Caco-2 (cell line): ENCODE measurements around the gene SCTR. TPM values are rescaled to one million over a fixed set of nuclear protein-coding genes. Genes with fewer than 3 reads are reported as not detected.

Experiments
- BruUV-seq: library from RNA; stranded (reverse); fragments of 400-500 nt; replicated peaks from 2 replicates; lab custom pipeline; 2021; lab: Mats Ljungman, UMichigan
- CTCF ChIA-PET: fragments of 300-600 bp; sonication (Branson Sonifier 250); formaldehyde crosslinking; loops from one replicate; lab custom pipeline; 2022; ENCODE audit warnings: antibody characterized with exemption; lab: Charles Lee
- POLR2A ChIA-PET: fragments of 300-600 bp; sonication (Branson Sonifier 250); formaldehyde crosslinking; loops from one replicate; lab custom pipeline; 2022; ENCODE audit warnings: antibody characterized with exemption; lab: Charles Lee
- DNase-seq, 2 experiments: peaks; one replicate each; pipeline versions ENCODE4 v3.0.0 to v3.0.0-alpha.2; 2020 to 2022
- H3K27me3 ChIP-seq: replicated peaks from 2 replicates; pipeline ENCODE4 v1.6.0; 2011; ENCODE audit warnings: low read length; ENCODE audit not compliant: control insufficient read depth, insufficient read depth
- H3K36me3 ChIP-seq: 2 replicates; pipeline ENCODE4 v1.5.1; 2011; ENCODE audit warnings: low read length; ENCODE audit not compliant: control insufficient read depth, insufficient read depth
- H3K4me1 ChIP-seq: fragments of 250-450 bp; sonication (Bioruptor Pico); 2 replicates; pipeline ENCODE4 v1.5.1; 2020; ENCODE audit warnings: mild to moderate bottlenecking
- H3K4me3 ChIP-seq: 2 replicates; pipeline ENCODE4 v1.5.1; 2011; ENCODE audit warnings: low read depth, mild to moderate bottlenecking, control low read depth, low read length
- H3K9me3 ChIP-seq: fragments of 250-450 bp; sonication (Bioruptor Pico); 2 replicates; pipeline ENCODE4 v1.5.1; 2020; ENCODE audit warnings: mild to moderate bottlenecking, moderate library complexity
- H3K27ac Mint-ChIP-seq: one replicate; pipeline ENCODE4 v1.8.0; 2022; ENCODE audit warnings: mixed read lengths; ENCODE audit not compliant: unreplicated experiment
- H3K27me3 Mint-ChIP-seq: one replicate; pipeline ENCODE4 v1.8.0; 2022; ENCODE audit warnings: mixed read lengths; ENCODE audit not compliant: insufficient read depth, unreplicated experiment
- H3K36me3 Mint-ChIP-seq: one replicate; pipeline ENCODE4 v1.8.0; 2022; ENCODE audit warnings: mild to moderate bottlenecking, mixed read lengths; ENCODE audit not compliant: insufficient read depth, unreplicated experiment
- H3K4me1 Mint-ChIP-seq: one replicate; pipeline ENCODE4 v1.8.0; 2022; ENCODE audit warnings: low read depth, mixed read lengths; ENCODE audit not compliant: unreplicated experiment
- H3K4me3 Mint-ChIP-seq: one replicate; pipeline ENCODE4 v1.8.0; 2022; ENCODE audit warnings: mild to moderate bottlenecking, moderate library complexity, mixed read lengths; ENCODE audit not compliant: unreplicated experiment
- H3K9me3 Mint-ChIP-seq: one replicate; pipeline ENCODE4 v1.8.0; 2022; ENCODE audit warnings: mixed read lengths; ENCODE audit not compliant: unreplicated experiment
- CTCF ChIP-seq, 2 experiments: fragments of 200-600 bp in 1 of 2; IDR thresholded peaks; 1 replicate in 1 of 2; 2 replicates in 1 of 2; pipeline versions ENCODE4 v1.5.1 to v1.8.0; 2011 to 2022; ENCODE audit warnings: antibody characterized with exemption in 1 of 2, control low read depth in 1 of 2, inconsistent platforms in 1 of 2, low read depth in 1 of 2, low read length in 1 of 2, mild to moderate bottlenecking in 1 of 2, moderate library complexity in 1 of 2; ENCODE audit not compliant: insufficient read depth in 1 of 2, severe bottlenecking in 1 of 2, unreplicated experiment in 1 of 2
- intact Hi-C: fragments of 100-400 bp; cut with micrococcal nuclease; formaldehyde crosslinking; loops from one replicate; pipeline ENCODE4 v1.10.0; 2022; ENCODE audit not compliant: unreplicated experiment
- total RNA-seq: library from RNA; stranded (reverse); gene quantifications from 2 replicates; pipeline ENCODE4 v1.2.3, GENCODE V29; 2022

Gene SCTR
- total RNA-seq, 1 experiment from 2014 or later, result not detected

GRCh38 chr2:119546447-119546767 is 22.1 kb upstream of the SCTR start:
- ChIA-PET CTCF (no interaction called here), POLR2A (no interaction called here)
- Mint-ChIP-seq H3K9me3 (no peaks in the 10 kb centered on the region), H3K36me3 (peaks cover 5% of the 10 kb centered on the region), H3K4me1 (peaks cover 43% of the 10 kb centered on the region), H3K27ac (peak overlapping the region; percentile 5), H3K4me3 (peak overlapping the region; percentile 14), H3K27me3 (no peaks in the 10 kb centered on the region)
- no peak overlapping the region for H3K4me3 ChIP-seq
- peaks cover 63% of the 10 kb centered on the region for H3K4me1 ChIP-seq
- no peaks in the 10 kb centered on the region for H3K36me3 ChIP-seq
- no TSS peak for BruUV-seq
- H3K27me3 ChIP-seq, result no peaks in the 10 kb centered on the region
- TF ChIP-seq CTCF (IDR thresholded peaks at IDR 0.05; ENCODE audit: insufficient read depth in 1 of 2, low read depth in 1 of 2, low read length in 1 of 2, severe bottlenecking in 1 of 2, unreplicated experiment in 1 of 2), result no peak
- intact Hi-C loops, result no loop called here
- H3K9me3 ChIP-seq, result no peaks in the 10 kb centered on the region
- peak in 1 of 2 experiments; percentile 39 for DNase-seq

GRCh38 chr2:119545754-119546446 is 21.6 kb upstream of the SCTR start:
- TF ChIP-seq CTCF (IDR thresholded peaks at IDR 0.05; ENCODE audit: insufficient read depth in 1 of 2, low read depth in 1 of 2, low read length in 1 of 2, severe bottlenecking in 1 of 2, unreplicated experiment in 1 of 2), result no peak
- H3K27me3 Mint-ChIP-seq, result no peaks in the 10 kb centered on the region
- peaks cover 5% of the 10 kb centered on the region for H3K36me3 Mint-ChIP-seq
- POLR2A ChIA-PET, result no interaction called here
- Histone ChIP-seq H3K9me3 (no peaks in the 10 kb centered on the region), H3K36me3 (no peaks in the 10 kb centered on the region), H3K4me3 (no peak overlapping the region), H3K4me1 (peaks cover 63% of the 10 kb centered on the region), H3K27me3 (no peaks in the 10 kb centered on the region)
- no peaks in the 10 kb centered on the region for H3K9me3 Mint-ChIP-seq
- BruUV-seq, result no TSS peak
- H3K27ac Mint-ChIP-seq, result peak overlapping the region; percentile 5
- CTCF ChIA-PET, result no interaction called here
- H3K4me1 Mint-ChIP-seq, result peaks cover 40% of the 10 kb centered on the region
- H3K4me3 Mint-ChIP-seq, result peak overlapping the region; percentile 14
- intact Hi-C loops, result no loop called here
- DNase-seq, result no peak

- peak overlapping the region; percentile 54 for H3K4me3 ChIP-seq
- intact Hi-C loops, result loop anchor here (1.0 kb wide), 2 partner anchors 53 to 58 kb away; no protein-coding TSS in a partner anchor
- BruUV-seq, result no TSS peak
- H3K27me3 Mint-ChIP-seq, result no peaks in the 10 kb centered on the region
- H3K4me1 Mint-ChIP-seq, result peaks cover 31% of the 10 kb centered on the region
- H3K36me3 Mint-ChIP-seq, result peaks cover 5% of the 10 kb centered on the region
- peak overlapping the region; percentile 78 for H3K4me3 Mint-ChIP-seq
- ChIA-PET POLR2A (no interaction called here), CTCF (interaction anchor here (0.6 kb wide), 1 partner anchor 229 kb away, joined by 4 read pairs; no protein-coding TSS in a partner anchor)
- no peaks in the 10 kb centered on the region for H3K9me3 ChIP-seq
- H3K9me3 Mint-ChIP-seq, result no peaks in the 10 kb centered on the region
- no peak for TF ChIP-seq CTCF (IDR thresholded peaks at IDR 0.05; ENCODE audit: insufficient read depth in 1 of 2, low read depth in 1 of 2, low read length in 1 of 2, severe bottlenecking in 1 of 2, unreplicated experiment in 1 of 2)
- no peaks in the 10 kb centered on the region for H3K36me3 ChIP-seq
- H3K4me1 ChIP-seq, result peaks cover 54% of the 10 kb centered on the region
- H3K27ac Mint-ChIP-seq, result no peak overlapping the region
- DNase-seq, result no peak
- no peaks in the 10 kb centered on the region for H3K27me3 ChIP-seq
Observed at GRCh38 chr2:119544939-119545475, 20.7 kb upstream of the SCTR start.
